Measurements from ENCODE around the gene PSMD6.

DNA sequence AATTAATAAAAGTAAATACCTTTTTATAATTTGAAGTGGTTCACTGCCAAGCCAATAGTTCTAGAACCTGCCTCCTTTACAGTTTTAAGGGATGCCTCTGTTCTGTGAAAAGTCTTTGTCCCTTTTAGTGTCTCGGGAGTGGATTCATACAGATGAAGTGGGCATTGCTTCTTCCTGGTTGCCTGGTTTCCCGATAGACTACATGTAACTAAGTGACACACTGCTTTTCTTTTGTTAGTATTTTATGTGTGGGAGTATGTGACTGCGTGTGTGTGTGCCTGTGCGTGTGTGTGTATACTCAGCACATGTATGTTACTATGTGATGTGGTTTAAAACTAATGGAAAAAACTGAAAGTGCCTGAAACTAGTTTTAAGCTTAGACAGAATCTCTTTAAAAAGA, 21.1 kb downstream of the PSMD6 start:
- TF ChIP-seq FOXP2 (optimal IDR thresholded peaks at IDR 0.05; ENCODE audit: borderline replicate concordance, extremely low read depth, extremely low read length, insufficient read depth) = no peak
- TF ChIP-seq, protein P1, sequence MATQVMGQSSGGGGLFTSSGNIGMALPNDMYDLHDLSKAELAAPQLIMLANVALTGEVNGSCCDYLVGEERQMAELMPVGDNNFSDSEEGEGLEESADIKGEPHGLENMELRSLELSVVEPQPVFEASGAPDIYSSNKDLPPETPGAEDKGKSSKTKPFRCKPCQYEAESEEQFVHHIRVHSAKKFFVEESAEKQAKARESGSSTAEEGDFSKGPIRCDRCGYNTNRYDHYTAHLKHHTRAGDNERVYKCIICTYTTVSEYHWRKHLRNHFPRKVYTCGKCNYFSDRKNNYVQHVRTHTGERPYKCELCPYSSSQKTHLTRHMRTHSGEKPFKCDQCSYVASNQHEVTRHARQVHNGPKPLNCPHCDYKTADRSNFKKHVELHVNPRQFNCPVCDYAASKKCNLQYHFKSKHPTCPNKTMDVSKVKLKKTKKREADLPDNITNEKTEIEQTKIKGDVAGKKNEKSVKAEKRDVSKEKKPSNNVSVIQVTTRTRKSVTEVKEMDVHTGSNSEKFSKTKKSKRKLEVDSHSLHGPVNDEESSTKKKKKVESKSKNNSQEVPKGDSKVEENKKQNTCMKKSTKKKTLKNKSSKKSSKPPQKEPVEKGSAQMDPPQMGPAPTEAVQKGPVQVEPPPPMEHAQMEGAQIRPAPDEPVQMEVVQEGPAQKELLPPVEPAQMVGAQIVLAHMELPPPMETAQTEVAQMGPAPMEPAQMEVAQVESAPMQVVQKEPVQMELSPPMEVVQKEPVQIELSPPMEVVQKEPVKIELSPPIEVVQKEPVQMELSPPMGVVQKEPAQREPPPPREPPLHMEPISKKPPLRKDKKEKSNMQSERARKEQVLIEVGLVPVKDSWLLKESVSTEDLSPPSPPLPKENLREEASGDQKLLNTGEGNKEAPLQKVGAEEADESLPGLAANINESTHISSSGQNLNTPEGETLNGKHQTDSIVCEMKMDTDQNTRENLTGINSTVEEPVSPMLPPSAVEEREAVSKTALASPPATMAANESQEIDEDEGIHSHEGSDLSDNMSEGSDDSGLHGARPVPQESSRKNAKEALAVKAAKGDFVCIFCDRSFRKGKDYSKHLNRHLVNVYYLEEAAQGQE (IDR thresholded peaks at IDR 0.05; ENCODE audit: insufficient read depth in 1 of 2, low read depth in 2 of 2, low read length in 2 of 2) = no peak

Measured in PFSK-1 (cell line).